ENCODE data around the gene STK10.
A peak's percentile ranks its signal among the peaks of the same experiment; 100 is the strongest.
"Not testable (repeated sequence)": the region's sequence is repeated elsewhere in the genome, so short reads cannot be mapped to it uniquely, and the experiment has no call there.

Gene STK10

GRCh38 chr5:172165465-172165864 lies 22.6 kb downstream of the STK10 start:
- no peak for DNase-seq (ENCODE audit: low spot score)

- DNase-seq (ENCODE audit: low spot score): peak; percentile 86
These were observed 23.2 kb downstream of the STK10 start for GRCh38 chr5:172164769-172165212.

DNA sequence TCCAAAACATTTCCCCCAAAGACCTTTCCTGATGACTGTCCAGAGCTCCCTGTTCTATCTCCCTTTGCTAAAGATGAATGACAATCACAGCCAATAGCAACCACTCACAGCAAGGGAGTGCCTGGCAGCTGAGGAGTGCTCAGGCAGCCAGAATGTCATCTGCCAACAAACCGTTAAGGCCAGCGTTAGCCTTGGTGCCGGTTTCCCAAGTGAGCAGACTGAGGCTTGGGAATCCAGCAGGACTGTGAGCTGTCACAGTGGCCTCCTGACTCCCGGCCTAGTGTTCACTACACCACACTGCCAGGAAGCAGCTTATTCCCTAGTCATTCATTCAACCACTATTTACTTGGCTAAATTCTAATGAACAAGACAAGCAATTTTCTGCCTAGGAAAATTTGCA lies 24.7 kb downstream of the STK10 start:
- DNase-seq (ENCODE audit: low spot score): peak; percentile 58

- no peak for DNase-seq (ENCODE audit: low spot score)
These were observed 25.1 kb downstream of the STK10 start for GRCh38 chr5:172162987-172163343.

- DNase-seq (ENCODE audit: low spot score): no peak
These were observed 25.6 kb downstream of the STK10 start for GRCh38 chr5:172162323-172162986.

GRCh38 chr5:172160506-172160905 lies 27.5 kb downstream of the STK10 start:
- peak; percentile 1 for DNase-seq (ENCODE audit: low spot score)

GRCh38 chr5:172159016-172159415 lies 29.0 kb downstream of the STK10 start:
- DNase-seq (ENCODE audit: low spot score): no peak

GRCh38 chr5:172156541-172156994 lies 31.5 kb downstream of the STK10 start:
- DNase-seq (ENCODE audit: low spot score): no peak

- DNase-seq (ENCODE audit: low spot score): not testable (repeated sequence)
These were observed 32.9 kb downstream of the STK10 start for GRCh38 chr5:172155101-172155500.

DNA sequence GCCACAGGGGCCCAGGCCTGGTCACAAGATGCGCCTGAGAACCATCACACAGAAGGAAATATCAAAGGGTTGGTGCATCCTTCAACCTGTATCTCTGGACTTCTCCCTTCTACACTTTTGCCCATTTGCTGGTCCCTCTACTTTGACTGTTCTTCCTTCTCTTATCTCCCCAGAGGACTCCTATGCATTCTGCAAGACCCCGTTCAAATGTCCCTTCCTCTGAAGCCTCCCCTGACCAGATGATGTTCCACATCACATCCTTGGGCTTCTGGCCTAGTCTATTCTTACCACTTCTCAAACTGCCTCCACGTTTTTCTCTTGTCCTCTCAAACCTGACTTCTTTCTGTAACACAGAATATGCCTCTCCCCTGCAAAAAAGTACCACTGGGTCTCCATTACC lies 34.3 kb downstream of the STK10 start:
- no peak for DNase-seq (ENCODE audit: low spot score)

DNA sequence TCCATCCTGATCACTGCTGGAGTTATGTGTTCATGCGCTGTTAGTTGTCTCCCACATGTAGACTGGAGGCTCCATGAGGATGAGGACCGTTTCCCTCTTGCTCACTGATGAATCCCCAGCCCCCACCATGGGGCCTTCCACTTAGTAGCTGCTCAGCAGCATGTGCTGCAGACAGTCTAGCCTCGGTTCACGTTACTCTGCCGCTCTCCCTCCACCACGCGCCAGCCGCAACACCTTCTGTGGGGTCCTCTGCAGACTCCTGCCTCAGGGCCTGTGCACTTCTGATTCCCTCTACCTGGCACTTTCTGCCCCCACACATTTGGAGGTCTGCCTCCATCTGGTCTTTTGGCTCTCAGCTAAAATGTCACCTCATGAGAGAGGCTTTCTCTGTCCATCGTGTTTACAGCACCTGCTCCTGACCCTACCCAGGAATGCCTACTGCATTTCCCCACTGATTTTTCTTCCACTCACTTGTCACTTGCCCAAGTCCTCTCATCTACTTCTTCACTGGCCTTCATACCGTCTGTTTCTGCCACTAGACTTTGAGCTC lies 36.3 kb downstream of the STK10 start:
- DNase-seq (ENCODE audit: low spot score): no peak

DNA sequence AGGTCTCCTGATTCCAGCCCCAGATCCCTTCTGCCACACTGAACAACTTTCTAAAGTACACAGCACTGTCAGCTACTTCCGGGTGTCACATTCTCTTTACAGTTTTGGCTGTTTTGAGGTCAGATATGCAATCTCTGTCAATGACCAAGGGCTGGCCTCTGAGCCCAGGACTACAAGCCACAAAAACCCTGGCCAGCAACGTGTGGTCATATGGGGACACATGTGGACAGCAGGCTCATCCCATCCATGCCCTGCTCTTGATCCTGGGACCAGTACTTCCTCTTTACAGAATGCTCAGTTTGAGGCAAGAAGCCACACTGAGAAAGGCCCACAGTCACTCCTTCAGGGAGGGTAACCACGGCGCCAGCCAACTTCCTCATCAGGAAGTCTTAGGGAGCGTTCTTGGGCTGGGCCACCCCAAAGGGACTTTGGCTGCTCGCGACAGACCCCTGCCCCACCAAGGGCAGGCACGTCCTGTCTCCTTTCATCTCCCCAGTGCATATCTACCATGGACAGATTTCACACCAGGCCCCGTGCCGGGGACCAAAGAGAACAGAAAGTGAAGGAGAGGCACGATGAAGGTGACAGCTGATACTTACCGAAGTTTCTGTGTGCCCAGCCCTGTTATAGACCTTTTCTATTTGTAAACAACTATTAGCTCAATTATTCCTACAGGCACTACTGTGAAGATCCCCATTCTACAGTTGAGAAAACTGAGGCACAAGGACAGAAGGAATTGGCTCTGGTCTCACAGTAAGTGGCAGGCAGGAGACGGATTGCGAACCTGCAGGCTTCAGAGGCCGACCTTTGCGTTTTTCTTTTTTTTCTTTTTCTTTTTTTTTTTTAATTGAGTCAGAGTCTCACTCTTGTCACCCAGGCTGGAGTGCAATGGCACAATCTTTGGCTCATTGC lies 37.3 kb downstream of the STK10 start:
- DNase-seq (ENCODE audit: low spot score): peak; percentile 73

DNA sequence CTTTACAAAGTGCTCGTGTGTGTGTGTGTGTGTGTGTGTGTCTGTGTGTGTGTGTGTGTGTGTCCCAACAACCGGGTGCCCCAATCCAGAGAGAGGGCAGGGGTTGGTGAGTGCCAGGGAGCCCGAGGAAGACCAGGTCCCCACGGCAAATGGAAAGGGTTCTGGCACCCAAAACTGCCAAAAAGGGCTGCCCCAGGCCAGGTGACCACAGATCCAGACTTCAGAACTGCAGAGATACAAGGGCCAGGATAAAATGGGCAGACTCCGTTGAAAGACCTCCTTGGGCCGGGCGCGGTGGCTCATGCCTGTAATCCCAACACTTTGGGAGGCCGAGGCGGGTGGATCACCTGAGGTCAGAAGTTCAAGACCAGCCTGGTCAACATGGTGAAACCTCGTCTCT lies 38.5 kb downstream of the STK10 start:
- DNase-seq (ENCODE audit: low spot score): not testable (repeated sequence)

- peak; percentile 74 for DNase-seq (ENCODE audit: low spot score)
These were observed 39.0 kb downstream of the STK10 start for GRCh38 chr5:172149073-172149472.

- no peak for DNase-seq (ENCODE audit: low spot score)
These were observed 39.6 kb downstream of the STK10 start for GRCh38 chr5:172148381-172148780.

DNA sequence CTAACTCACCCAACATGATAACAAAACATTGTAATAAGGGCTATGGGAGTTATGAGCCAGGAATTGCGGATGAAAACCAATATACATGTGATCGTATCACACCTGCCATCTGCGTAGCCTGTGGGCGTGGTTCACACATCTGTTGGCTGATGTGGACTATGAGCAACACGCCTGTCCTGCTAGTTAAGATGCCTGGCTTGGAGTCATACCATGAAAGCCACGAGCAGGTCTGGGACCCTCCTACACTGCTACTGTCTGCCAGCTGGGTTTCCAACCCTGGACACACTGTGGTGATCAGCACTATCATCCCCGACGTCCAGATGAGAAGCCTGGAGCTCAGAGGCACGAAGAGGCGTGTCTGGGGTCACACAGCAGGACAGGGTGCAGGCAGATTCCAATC lies 40.2 kb downstream of the STK10 start:
- DNase-seq (ENCODE audit: low spot score): no peak

GRCh38 chr5:172146748-172147092 lies 41.3 kb downstream of the STK10 start:
- no peak for DNase-seq (ENCODE audit: low spot score)

DNA sequence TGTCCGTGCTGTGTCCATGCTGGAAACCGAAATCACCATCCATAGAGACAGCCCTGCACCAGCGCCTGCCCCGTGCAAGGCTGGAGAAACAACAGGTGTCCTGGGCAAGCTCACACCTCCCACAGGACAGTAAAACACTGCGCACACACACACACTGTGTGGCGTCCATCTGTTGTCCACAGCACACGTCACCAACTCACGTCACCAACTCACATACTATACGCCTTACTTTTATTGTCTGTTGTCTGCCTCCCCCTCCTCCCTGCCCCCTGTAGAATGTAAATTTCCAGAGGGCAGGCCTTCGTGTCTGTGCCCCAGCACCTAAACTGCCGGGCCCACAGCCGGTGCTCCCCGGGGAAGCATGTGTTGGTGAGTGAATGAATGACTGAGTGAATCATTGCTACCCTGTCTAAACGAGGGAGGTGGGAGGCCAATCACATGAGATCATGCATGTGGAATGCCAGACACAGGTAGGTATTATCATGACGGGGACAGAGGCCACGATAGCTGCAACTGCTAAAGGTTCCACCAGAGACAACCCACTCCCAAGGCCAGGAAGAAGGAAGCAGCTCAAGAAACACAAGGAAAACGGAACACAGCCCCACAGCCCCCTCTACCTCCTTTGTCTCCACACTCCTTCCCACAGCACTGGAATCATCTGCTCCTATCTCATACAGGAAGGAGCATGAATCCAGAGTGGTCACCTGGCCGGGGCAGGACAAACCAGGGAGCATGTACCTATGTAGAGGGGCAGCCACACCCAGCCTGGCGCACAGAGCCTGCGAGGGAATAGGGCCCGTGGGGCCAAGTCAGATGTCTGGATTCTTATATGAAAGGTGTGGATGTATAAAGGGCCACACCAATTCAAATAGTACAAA lies 41.9 kb downstream of the STK10 start:
- no peak for DNase-seq (ENCODE audit: low spot score)

DNA sequence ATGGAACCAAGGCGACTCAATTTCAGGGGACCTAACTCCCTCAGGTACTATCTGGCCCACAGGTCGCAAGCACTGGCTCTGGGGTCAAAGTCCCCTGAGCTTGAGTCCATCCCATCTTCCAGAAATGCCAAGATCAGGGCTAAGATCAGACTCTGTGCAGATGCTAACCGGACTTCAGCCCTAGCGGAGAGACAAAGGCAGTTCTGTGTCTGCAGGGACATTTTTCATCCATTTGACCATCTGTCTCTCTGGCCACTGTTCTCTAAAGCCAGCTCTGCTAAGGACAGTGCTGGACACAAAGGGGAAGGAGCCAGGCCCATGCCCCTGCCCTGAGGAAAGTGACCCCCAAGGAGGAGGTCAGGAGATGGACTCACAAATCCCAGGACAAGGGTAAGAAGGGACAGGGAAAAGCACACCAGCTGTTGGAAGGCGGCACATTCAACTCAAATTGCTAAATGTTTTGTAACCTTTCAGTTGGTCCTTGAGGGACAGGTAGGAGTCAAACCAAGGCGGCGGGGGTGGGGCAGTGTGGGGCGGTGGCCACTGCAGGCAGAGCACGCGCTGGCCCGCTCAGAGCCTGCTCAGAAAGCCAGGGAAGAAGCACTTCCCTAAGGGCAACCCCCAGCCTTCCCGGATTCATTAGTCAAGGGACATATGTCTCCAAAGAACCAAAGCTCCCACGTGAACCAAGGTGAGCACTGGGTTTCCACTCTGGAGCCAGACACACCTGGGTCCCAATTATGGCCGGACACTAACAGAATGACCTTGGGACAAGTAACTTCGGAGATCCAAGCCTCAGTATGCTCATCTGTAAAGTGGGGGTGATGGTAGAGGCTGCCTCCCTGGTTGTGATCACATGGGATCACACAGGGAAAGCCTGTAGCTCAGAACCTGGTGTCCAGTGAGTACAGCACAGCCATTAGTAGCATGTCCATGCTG lies 42.8 kb downstream of the STK10 start:
- no peak for DNase-seq (ENCODE audit: low spot score)

- DNase-seq (ENCODE audit: low spot score): peak; percentile 38
These were observed 43.7 kb downstream of the STK10 start for GRCh38 chr5:172144291-172144815.

- DNase-seq (ENCODE audit: low spot score): no peak
These were observed 44.1 kb downstream of the STK10 start for GRCh38 chr5:172143875-172144274.

Data from AG20443 (cell line).